ENCODE data around the gene RNF5. TPM values are rescaled to one million over a fixed set of nuclear protein-coding genes. Genes with fewer than 3 reads are reported as not detected.

The RNF5 gene
- total and polyA plus RNA-seq, 9 of the 15 experiments (the other 6 are each of a cell fraction or from before 2014, with no cell fraction given), result 62.2 to 245 (median 129) TPM

GRCh38 chr6:32210191-32210601 lies 32.0 kb downstream of the RNF5 start (continued):
- TF ChIP-seq GTF3C2 (IDR thresholded peaks at IDR 0.05; ENCODE audit: borderline replicate concordance, extremely low read depth, insufficient read length), result no peak
- TF ChIP-seq ZNF324 (CRISPR knock-in tag; IDR thresholded peaks at IDR 0.05), result no peak
- TF ChIP-seq CBFB (CRISPR knock-in tag; IDR thresholded peaks at IDR 0.05), result no peak
- no peak for TF ChIP-seq CUX1 (CRISPR knock-in tag; IDR thresholded peaks at IDR 0.05)
- no peak for TF ChIP-seq CBX8 (IDR thresholded peaks at IDR 0.05; ENCODE audit: borderline replicate concordance, extremely low read depth, low read depth, low read length, poor library complexity, severe bottlenecking)
- TF ChIP-seq MCM7 (IDR thresholded peaks at IDR 0.05), result no peak
- no peak for TF ChIP-seq MGA (IDR thresholded peaks at IDR 0.05)

All from K562 (cell line).